ENCODE data around the gene ATP10D.

ATP10D gene

GRCh38 chr4:47621181-47621580 is 136.1 kb downstream of the ATP10D start:
- Mint-ChIP-seq H3K27me3 (ENCODE audit: low read depth) (no peaks in the 10 kb centered on the region), H3K27ac (no peak overlapping the region), H3K4me1 (ENCODE audit: low read depth) (no peaks in the 10 kb centered on the region), H3K36me3 (ENCODE audit: low read depth) (no peaks in the 10 kb centered on the region), H3K4me3 (no peak overlapping the region), H3K9me3 (no peaks in the 10 kb centered on the region)

- no peaks in the 10 kb centered on the region for H3K36me3 Mint-ChIP-seq (ENCODE audit: low read depth)
- no peaks in the 10 kb centered on the region for H3K27me3 Mint-ChIP-seq (ENCODE audit: low read depth)
- H3K4me1 Mint-ChIP-seq (ENCODE audit: low read depth), result no peaks in the 10 kb centered on the region
- no peaks in the 10 kb centered on the region for H3K9me3 Mint-ChIP-seq
- no peak overlapping the region for H3K27ac Mint-ChIP-seq
- H3K4me3 Mint-ChIP-seq, result no peak overlapping the region
Measured at GRCh38 chr4:47624031-47624441, 139.0 kb downstream of the ATP10D start.

DNA sequence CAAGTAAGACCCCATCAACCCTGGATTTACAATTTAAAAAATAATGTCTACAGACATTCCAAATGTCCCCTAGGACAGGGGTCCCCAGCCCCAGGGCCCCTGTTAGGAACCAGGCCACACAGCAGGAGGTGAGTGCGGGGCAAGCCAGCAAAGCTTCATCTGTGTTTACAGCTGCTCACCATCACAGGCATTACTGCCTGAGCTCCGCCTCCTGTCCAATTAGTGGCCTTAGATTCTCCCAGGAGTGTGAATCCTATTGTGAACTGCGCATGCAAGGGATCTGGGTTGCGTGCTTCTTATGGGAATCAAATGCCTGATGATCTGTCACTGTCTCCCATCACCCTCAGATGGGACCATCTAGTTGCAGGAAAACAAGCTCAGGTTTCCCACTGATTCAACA is 146.1 kb downstream of the ATP10D start:
- Mint-ChIP-seq H3K4me1 (ENCODE audit: low read depth) (no peaks in the 10 kb centered on the region), H3K27ac (no peak overlapping the region), H3K27me3 (ENCODE audit: low read depth) (no peaks in the 10 kb centered on the region), H3K36me3 (ENCODE audit: low read depth) (no peaks in the 10 kb centered on the region), H3K9me3 (no peaks in the 10 kb centered on the region), H3K4me3 (no peak overlapping the region)

DNA sequence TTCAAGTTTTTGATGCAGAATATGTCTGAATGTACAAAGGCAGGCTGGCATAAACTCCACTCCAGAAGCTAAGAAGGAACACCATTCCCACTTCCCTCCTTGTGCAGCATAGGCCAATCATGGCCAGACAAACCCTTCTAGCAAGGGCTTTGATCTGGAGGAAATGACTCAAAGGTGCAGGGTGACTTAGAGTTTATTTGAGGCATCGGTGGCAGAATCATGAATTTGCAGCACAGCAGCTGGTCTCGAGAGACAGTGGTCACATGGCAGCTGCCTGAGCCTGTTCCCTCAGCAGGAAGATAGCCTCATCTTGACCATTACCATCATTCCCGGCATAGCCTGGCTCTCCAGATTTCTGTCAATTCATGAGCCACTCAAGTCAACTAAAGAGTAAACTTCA is 154.5 kb downstream of the ATP10D start:
- no peak overlapping the region for H3K4me3 Mint-ChIP-seq
- H3K36me3 Mint-ChIP-seq (ENCODE audit: low read depth), result no peaks in the 10 kb centered on the region
- peaks cover 7% of the 10 kb centered on the region for H3K9me3 Mint-ChIP-seq
- no peak overlapping the region for H3K27ac Mint-ChIP-seq
- no peaks in the 10 kb centered on the region for H3K27me3 Mint-ChIP-seq (ENCODE audit: low read depth)
- no peaks in the 10 kb centered on the region for H3K4me1 Mint-ChIP-seq (ENCODE audit: low read depth)

DNA sequence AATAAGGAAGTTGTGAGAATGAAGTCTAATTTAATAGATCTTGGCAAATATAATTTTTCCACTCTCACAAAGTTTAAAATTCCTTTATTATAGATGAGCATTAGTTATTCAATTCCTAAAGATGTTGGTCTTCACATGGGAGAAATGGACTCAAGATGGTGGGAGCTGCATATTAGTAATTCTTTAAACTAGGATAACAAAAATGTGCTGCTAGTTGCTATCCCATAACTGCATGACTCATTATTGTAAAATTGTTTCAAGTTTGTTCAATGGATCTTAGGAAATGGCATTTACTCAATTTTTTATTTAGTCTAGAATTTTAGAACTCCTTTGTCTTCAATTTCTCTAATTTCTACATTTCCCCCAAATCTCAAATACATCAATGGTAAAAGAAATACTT is 155.8 kb downstream of the ATP10D start:
- no peaks in the 10 kb centered on the region for H3K36me3 Mint-ChIP-seq (ENCODE audit: low read depth)
- H3K27ac Mint-ChIP-seq, result no peak overlapping the region
- no peaks in the 10 kb centered on the region for H3K4me1 Mint-ChIP-seq (ENCODE audit: low read depth)
- peaks cover 7% of the 10 kb centered on the region for H3K9me3 Mint-ChIP-seq
- no peaks in the 10 kb centered on the region for H3K27me3 Mint-ChIP-seq (ENCODE audit: low read depth)
- H3K4me3 Mint-ChIP-seq, result no peak overlapping the region

GRCh38 chr4:47641755-47642154 is 156.7 kb downstream of the ATP10D start:
- Mint-ChIP-seq H3K4me3 (no peak overlapping the region), H3K27ac (no peak overlapping the region), H3K4me1 (ENCODE audit: low read depth) (no peaks in the 10 kb centered on the region), H3K36me3 (ENCODE audit: low read depth) (no peaks in the 10 kb centered on the region), H3K9me3 (peaks cover 4% of the 10 kb centered on the region), H3K27me3 (ENCODE audit: low read depth) (no peaks in the 10 kb centered on the region)

- no peaks in the 10 kb centered on the region for H3K36me3 Mint-ChIP-seq (ENCODE audit: low read depth)
- H3K4me1 Mint-ChIP-seq (ENCODE audit: low read depth), result no peaks in the 10 kb centered on the region
- no peaks in the 10 kb centered on the region for H3K27me3 Mint-ChIP-seq (ENCODE audit: low read depth)
- H3K27ac Mint-ChIP-seq, result no peak overlapping the region
- no peak overlapping the region for H3K4me3 Mint-ChIP-seq
- no peaks in the 10 kb centered on the region for H3K9me3 Mint-ChIP-seq
Measured at GRCh38 chr4:47642191-47642830, 157.2 kb downstream of the ATP10D start.

Data from T-helper 1 cell treated with Interleukin-12 subunit alpha and Interleukin-12 subunit beta and Interleukin-4 antibody, amounts not matched to agents 30 μg/mL and 1 μg/mL, for 36 hours (primary cell).